NCI-H2196 (cell line): ENCODE results near the gene NINJ2.

Experiments used
- DNase-seq: peaks from one replicate; lab custom pipeline; 2025; ENCODE audit not compliant: unreplicated experiment; lab: John Stamatoyannopoulos, UW

NINJ2 gene

DNA sequence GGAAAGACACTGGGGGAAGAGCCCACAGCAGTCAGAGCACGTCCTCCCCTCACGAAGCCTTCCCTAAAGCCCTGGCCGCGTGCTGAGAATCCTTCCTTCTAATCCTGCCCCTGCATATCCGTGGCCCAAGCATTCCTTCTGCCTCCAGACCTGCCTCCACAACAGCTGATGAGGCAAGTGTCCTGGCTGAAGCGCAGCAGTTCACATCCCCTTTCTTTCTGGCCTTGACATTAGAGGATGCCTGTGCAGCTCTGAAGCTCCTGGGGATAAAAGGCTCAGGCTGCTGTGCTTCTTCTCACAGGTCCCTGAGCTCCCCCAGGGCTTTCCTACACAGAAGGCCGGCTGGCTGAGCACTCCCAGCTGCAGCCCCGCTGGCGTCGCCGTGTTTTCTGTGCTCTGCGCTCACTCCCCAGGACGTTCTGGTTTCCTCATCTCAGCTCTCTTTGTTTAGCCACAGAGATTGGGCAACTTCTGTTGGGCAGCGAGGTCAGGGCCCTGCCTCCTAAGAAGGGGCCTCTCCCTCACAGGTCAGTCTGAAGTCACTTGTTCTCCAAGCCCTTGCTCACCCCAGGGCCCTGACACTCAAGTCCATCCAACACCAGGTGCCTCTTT lies 45.8 kb downstream of the NINJ2 start:
- no peak for DNase-seq

DNA sequence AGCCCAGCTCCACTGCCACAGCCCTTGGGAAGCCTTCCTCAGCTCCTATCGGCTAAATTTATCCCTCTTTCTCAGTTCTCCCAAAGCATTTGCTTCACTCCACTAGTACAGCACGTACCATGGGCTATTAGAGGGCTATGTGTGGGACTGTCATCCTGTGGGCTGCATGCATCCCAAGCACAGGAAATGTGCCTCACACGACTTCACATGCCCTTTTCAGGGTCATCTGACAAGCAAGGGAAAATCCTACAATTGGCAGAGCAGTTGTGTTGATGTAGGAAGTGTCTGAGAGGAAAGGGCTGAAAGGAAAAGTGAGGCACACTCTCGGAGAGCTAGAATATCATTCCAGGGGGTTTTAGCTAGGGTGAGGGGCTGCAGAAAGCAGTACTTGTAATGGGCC lies 47.6 kb downstream of the NINJ2 start:
- DNase-seq: no peak

DNA sequence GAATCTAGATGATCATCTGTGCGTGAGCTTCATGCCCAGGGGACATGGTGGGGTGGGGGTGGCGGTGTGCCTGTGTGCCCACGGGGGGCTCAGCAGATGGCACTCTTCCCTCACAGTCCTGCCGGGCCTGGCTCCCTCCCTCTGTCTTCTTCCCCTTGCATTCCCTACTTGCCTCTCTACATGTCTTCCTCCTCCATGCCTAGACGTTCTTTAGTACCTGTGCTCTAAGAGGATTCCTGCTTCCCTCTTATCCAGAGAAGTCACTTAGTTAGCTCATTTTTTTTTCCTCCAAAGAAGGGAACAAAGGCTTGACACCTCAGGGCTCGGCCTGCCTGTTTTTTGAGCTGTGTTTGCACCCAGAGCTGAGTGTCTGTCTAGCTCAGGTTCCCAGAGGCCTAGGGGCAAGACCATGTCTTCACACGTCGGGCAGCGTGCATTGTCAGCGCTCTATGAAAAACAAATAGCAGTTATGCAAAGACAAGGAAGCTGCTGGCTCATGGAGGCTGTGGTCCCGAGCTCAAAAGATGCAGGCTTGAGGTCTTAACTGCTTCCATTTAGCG lies 48.8 kb downstream of the NINJ2 start:
- DNase-seq: no peak

DNA sequence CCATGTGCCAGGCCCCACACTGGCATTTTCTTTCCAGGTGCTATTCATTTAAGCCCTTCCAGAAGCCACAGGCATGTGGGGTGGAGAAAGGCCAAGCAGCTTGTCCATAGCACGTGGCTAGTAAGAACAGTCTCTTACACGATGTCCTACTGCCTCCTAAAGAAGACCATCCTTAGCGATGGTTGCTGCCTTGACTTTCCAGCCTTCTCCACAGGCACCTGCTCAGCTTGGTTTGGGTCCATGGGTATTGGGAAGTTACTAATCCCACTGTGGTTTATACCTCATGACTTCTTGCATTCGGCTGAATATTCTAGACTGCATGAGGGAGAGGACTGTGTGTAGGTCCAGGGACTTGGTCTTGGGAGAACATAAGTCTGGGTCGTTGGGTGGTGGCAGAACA lies 49.2 kb downstream of the NINJ2 start:
- no peak for DNase-seq

DNA sequence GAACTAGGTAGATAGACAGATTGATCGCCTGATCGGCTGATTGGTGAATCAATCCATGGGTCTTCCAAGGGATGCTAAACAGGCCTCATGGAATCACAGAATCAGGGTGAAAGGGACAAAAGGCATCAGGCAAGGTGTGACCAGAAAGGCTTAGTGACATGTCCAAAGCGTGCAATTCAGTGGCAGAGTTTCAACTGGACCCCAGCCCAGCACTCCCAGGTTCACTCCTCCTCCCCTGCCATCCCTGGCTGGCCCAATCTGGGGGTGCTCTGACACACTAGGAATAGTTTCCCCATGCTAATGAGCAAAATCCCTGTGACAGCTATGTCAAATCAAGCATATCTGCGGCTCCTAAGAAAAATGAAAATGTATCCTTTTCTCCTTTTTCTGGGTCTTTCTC lies 50.4 kb downstream of the NINJ2 start:
- DNase-seq: no peak

DNA sequence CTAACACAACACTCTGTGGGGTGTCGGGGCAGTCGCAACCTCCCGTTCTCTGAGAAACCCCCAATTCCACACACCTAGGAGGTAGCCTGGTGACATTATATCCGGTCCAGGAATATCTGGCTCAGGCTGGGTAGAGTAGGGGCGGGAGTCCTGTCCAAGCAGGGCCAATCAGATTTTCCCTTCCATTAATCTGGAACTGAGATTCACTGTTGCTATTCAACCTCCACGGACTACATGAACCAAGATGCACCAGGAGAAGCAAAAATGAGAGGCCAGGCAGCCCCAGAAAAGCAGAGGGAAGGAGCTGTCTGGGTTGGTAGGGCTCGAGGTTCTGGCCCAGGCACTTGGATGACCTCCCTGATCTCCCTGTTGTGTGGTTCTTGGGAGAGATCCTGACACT lies 51.0 kb downstream of the NINJ2 start:
- DNase-seq: no peak

DNA sequence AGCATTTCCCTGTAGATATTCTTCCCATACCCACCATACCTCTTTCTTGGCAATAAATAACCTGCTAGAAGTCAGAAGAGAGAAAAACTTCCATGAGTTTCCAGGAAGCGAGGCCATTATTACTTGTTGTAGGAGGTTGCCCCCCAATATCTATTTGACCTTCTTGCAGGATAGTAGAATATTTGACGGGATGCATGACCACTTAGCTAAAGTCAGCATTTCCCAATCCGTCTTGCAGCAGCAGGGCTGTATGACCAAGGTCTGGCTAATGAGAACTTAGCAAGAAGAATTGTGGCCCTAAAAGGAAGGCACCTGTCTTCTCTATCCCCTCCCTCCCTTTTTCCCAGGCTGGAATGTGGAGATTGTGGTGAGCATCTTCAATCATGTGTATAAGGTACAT lies 51.5 kb downstream of the NINJ2 start:
- DNase-seq: no peak

DNA sequence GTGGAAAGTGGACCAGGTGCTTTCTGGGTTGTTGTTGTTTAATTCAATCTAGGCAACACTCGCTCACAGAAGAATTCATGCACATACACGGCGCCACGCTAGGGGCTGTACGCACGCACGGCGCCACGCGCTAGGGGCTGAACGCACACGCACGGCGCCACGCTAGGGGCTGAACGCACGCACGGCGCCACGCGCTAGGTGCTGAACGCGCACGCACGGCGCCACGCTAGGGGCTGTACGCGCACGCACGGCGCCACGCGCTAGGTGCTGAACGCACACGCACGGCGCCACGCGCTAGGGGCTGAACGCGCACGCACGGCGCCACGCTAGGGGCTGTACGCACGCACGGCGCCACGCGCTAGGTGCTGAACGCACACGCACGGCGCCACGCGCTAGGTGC lies 54.3 kb downstream of the NINJ2 start:
- DNase-seq: no peak

DNA sequence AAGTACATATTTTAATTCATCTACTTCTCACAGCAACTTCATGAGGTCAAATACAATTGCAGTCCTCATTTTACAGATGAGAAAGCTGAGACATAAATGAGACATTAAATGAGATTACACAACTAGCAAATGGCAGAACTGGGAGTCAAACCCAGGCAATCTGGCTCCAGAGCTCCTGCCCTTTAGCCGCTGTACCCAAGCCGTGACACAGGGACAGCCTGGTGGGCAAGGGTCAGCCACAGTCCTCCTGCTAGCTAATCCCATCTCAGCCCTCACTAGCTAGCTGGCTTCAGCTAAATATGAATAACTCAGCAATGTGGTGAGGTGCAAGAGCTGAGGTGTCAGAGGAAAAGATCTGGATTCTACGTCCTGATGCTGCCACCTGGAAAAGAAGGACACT lies 54.8 kb downstream of the NINJ2 start:
- DNase-seq: no peak

DNA sequence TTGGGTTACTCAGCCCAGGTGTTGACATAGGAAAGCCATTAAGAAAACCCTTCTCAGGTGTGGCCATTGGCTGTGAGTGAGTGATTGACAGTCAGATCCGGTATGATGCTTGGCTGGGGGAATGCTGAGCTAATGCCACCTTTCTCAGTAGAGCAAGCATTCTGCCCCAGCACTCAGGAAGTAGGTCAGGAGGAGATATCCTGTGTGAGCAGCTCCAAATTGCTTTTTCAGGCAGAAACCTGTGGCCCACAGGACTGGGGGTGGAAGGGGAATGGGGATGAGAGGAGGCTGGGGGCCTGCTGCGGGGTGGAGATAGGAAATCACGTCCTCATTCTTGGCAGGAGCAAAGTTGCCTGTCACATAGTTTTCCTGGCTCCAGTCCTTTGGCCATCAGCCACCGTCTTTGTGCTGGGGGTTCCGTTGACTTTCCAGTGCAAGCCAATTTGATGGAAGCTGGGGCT lies 55.7 kb downstream of the NINJ2 start:
- DNase-seq: no peak

DNA sequence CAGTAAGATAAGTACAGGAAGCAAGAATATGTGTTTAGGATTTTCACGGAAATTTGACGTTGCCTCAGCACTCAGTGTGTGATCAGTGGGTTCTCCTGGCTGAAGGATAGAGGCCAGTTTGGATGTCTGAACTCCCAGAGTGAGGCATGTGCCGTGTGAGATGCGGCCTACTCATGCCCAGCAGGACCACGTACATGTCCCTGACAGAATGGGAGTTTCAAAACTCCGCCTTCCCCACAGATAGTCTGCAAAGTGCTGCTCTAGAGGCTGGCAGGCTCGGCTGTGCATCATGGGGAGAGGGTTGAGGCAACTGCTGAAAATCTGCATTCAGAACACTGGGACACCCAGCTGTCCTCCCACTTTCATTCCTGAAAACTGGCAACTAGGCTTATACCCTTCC lies 58.3 kb downstream of the NINJ2 start:
- DNase-seq: no peak

DNA sequence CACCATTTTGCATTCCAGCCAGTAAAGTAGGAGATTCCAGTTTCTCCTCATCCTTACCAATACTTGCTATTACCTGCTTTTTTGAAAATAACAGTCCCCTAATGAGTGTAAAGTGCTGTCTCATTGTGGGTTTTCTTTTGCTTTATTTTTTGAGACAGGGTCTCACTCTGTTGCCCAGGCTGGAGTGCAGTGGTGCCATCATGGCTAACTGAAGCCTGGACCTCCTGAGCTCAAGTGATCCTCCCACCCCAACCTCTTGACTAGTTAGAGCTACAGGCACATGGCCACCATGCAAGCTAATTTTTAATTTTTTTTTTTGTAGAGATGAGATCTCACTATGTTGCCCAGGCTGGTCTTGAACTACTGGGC lies 60.6 kb downstream of the NINJ2 start:
- DNase-seq: no peak

DNA sequence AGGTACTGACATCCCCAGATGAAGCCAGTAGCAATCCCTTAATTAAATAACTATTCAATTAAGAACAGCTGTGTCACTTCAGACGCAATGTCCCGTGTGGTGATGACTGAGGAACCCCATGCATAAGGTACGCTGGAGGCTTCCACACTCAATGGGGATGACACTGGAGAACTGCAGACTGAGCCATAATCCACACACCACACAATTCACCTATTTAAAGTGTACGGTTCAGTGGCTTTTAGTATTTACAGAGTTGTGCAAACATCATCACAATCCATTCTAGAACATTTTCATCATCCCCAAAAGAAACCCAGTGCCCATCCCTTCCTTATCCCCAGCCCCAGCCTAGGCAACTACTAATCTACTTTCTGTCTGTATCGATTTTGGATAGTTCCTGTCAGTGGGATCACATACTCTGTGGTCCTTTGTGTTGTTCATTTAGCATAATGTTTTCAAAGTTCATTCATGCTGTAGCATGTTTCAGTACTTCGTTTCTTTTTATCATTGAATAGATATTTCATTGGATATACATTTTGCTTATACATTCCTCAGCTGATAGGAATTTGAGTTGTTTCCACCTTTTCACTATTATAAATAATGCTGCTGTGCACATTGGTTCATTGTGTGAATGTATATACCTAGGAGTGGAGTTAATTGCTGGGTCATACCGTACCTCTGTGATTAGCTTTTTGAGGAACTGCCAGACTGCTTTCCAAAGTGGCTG lies 61.1 kb downstream of the NINJ2 start:
- DNase-seq: no peak

DNA sequence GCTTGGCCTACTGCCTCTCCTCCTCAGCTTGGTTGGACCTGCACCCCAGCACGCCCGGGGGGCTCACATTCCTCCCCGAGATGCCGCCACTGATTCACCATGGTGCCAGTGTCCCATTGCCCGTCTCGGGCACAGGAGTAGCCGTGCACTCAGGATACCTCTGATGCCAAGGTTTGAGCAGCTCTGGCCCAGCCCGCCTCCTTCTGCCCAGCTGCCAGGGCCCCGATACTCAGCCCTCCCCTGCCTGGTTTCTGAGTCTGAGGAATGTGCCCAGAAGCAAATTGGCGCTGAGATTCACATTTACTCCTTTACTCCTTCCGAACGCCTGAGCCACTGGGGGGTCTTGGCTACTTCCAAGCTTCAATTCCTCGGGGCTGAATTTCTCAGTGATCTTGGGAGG lies 63.5 kb downstream of the NINJ2 start:
- no peak for DNase-seq

DNA sequence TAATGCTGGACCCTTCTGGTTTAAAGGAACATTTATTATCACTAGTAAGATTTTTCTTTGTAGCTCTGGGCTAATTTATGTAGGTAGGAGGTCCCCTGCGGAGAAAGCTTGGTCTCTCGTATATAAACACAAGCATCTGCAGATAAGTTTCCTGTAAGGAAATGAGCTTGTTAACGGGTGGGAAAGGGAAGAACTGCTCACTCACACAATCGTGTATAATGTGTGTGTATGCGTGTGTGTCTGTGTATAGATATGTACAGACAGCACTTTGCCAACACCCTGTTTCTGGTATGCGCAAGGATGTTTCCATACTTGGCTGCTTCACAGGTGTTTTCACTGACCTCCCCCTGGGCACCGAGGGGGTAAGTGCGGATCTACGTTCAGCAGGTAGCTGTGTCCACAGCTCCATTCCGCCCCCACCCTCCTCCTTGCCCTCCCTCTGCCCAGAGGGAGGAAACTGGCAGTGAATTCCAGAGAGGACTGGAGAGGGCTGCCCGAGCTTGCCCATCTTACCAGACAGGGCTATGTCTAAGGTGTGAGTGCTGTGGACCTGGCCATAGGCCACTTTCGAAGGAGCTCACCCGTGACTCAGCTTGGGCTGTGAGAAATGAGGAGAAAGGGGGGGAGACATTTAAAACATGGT lies 65.2 kb downstream of the NINJ2 start:
- peak; percentile 2 for DNase-seq

DNA sequence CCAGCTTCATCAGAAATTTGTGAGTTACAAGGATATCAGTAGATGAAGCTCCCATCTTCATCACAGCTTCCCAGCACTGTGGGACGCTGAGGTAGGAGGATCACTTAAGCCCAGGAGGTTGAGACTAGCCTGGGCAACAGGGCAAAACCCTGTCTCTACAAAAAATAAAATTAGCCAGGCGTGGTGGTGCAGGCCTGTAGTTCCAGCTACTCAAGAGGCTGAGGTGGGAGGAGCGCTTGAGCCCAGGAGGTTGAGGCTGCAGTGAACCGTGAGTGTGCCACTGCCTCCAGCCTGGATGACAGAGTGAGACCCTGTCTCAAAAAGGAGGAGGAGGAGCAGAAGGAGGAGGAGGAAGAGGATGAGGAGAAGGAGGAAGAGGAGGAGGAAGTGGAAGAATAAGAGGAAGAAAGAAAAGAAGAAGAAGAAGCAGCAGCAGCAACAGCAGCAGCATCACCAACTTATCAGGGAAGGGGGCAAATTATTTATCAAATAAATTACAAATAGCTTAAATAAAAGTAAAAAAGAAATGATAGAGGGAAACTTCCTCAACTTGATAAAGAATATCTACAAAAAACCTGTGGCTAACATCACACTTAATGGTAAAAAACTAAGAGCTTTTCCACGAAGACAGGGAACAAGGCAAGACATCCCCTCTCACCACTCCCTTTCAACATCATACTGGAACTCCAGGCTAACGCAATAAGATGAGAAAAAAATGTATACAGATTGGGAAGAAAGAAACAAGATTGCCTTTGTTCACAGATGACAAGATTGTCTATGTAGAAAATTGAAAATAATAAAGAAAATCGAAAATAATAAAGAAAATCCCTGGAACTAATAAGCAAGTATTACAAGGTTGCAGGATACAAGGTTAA lies 69.6 kb downstream of the NINJ2 start:
- no peak for DNase-seq

DNA sequence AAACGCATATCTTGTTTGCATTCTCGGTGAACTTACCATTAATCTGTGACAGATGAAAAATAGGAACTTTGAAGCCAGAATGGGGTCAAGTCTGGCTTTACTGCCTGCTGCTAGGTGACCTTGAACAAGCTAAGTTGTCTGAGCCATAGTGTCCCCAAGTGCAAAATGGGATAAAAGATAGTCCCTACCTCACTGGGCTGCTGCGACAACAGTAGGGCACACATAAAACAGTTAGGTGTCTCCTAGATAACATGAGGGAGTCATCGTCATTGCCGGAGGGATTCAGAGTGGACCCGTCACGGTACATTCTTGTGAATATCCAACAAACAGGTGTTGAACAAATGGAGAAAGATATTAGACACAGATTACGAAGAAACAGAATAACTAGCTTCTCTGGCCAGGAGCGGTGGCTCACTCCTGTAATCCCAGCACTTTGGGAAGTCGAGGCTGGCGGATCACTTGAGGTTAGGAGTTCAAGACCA lies 71.2 kb downstream of the NINJ2 start:
- no peak for DNase-seq

DNA sequence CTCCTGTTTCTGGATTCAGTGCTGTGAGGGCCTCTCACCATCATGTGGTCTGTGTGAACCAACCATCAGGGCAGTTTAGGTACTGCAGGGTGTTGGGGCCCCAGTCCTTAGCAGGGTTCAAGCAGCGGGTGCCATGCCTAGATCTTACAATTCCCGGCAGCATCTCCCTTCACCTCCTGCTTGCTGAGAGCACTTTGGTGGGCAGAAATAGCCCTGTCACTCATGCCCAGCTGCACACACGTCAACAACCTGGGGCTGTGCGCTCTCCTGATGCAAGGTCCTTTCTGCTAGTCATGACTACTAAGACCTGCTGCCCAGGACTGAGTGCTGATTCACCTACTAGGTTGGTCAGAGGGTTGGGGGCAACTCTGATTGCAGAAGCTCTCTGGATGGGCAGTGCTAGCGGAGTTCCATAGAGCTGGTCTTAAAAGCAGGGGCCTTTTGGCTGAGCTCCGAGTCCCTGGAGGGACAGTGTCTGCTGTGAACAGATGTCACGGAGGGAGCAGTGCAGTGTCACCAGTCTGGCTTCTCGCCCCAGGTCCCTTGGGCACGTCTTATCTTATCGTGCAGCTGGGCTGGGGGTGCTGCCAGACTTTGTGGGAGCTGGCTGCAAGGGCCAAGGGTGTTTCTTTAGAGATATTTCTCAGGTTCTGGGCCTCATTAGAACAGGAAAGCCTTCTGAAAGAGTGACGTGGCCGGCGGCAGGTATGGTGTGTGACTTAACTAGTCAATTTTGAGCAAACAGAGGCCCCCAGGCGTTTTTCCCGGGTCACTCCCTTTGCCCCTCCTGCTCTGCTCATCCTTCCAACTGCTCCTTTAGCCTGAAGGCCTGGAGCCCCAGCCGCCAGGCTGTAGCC lies 71.8 kb downstream of the NINJ2 start:
- DNase-seq: no peak

DNA sequence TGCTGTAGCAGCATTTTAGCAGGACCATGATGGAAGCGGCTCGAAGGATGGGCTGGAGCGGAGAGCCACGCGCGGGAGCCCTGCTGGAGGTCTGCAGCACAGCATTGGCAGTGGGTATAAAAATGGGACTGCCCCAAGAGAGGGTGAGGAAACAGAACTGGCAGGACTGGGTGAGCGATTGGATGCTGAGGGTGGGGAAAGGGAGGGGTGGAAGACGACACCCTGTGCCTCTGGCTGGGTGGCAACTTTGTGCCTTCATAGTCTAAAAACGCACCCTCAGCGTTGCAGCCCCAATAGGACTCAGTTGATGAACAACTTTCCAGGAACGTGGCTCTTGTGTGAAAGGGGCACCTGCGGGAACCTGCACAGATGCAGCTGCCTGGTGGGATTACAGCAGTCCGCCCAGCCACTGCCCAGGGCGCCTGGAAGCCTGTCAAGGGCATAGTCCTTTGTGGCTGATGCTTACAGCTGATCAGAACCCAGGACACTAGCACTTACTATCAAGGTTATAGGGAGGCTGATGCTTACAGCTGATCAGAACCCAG lies 73.0 kb downstream of the NINJ2 start:
- no peak for DNase-seq

DNA sequence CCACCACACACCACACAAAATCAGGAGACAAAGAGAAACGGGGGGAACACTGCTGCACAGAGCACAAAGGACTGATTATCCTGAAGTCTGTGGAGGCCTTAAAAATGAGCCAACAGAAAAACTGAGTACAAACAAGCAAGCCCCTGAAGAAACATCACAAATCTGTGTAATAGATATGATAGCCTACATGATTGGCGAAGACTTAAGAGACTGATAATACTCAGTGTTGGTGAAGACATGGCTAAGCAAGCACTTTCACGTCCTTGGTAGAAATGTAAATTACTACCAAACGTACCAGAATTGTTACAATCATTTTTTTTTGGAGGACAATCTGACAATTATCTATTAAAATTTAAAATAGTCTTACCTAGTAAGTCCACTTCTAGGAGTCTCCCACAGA lies 74.6 kb downstream of the NINJ2 start:
- DNase-seq: no peak
